Heart right ventricle (tissue), 16 donors: Measurements from ENCODE around the gene SNRK. TPM values are rescaled to one million over a fixed set of nuclear protein-coding genes. Genes with fewer than 3 reads are reported as not detected.

Source experiments
- ATAC-seq, 8 donors: fragments of 200-7000 bp; cut with Tn5 transposase; one replicate each; pipeline ENCODE4 v1.9.1; 2020; ENCODE audit warnings: mild to moderate bottlenecking in 8 of 8, moderate library complexity in 8 of 8, moderate number of reproducible peaks in 1 of 8
- DNase-seq, 2 donors: peaks; one replicate each; pipeline ENCODE4 v3.0.0-alpha.2; 2020
- H3K27ac ChIP-seq, 10 donors: fragments of 200-600 bp; sonication (generic) in 2 of 10; one replicate each; pipeline versions ENCODE4 v1.5.0 to v1.8.0; 2020 to 2022; ENCODE audit warnings: mild to moderate bottlenecking in 3 of 10
- H3K27me3 ChIP-seq, 7 donors: fragments of 200-600 bp; one replicate each; pipeline ENCODE4 v1.8.0; 2021 to 2022; ENCODE audit warnings: mild to moderate bottlenecking in 2 of 7
- H3K36me3 ChIP-seq, 9 donors: fragments of 200-600 bp; sonication (generic) in 1 of 9; one replicate each; pipeline versions ENCODE4 v1.5.0 to v1.8.0; 2020 to 2022; ENCODE audit warnings: mild to moderate bottlenecking in 2 of 9
- H3K4me1 ChIP-seq, 9 donors: fragments of 200-600 bp; sonication (generic) in 1 of 9; one replicate each; pipeline versions ENCODE4 v1.5.0 to v1.8.0; 2020 to 2022; ENCODE audit warnings: mild to moderate bottlenecking in 4 of 9
- H3K4me3 ChIP-seq, 10 donors: fragments of 200-600 bp; sonication (generic) in 2 of 10; one replicate each; pipeline versions ENCODE4 v1.5.0 to v1.8.0; 2020 to 2022; ENCODE audit warnings: mild to moderate bottlenecking in 7 of 10, moderate library complexity in 2 of 10
- H3K9me3 ChIP-seq, 11 donors: fragments of 200-600 bp in 10 of 11; sonication (generic) in 2 of 11; one replicate each; pipeline versions ENCODE4 v1.5.0 to v1.8.0; 2013 to 2022; ENCODE audit warnings: mild to moderate bottlenecking in 2 of 11, control low read depth in 1 of 11, moderate library complexity in 1 of 11
- WGBS, 2 donors: extraction: QIAGEN DNeasy Blood & Tissue Kit; methylation state at CpG; one replicate each; pipeline ENCODE4 v1.1.7; 2013; ENCODE audit warnings: inconsistent platforms in 1 of 2; 5-methylcytosine and 5-hydroxymethylcytosine counted together
- intact Hi-C, 10 donors: fragments of 100-400 bp; cut with DNase I; formaldehyde crosslinking; loops; one replicate each; pipeline versions ENCODE4 v1.11.1 to v1.14.2; 2022
- polyA plus RNA-seq, 2 donors: library from polyadenylated mRNA; stranded (reverse); fragments of 200-250 nt; gene quantifications; one replicate each; pipeline ENCODE4 v1.2.3, GENCODE V29; 2013
- total RNA-seq, 10 donors: library from RNA; stranded (reverse); fragmentation: NEBNext Ultra II Directional in 3 of 10; extraction: Animal tissue kit (Norgen Biotek cat#: 25700) in 3 of 10; gene quantifications; one replicate each; pipeline versions ENCODE4 v1.2.1 to v1.2.4, GENCODE V29; 2021 to 2023
- TF ChIP-seq, protein P1 (sequence below), 9 donors: fragments of 200-600 bp; sonication (generic) in 2 of 9; IDR thresholded peaks; one replicate each; pipeline versions ENCODE4 v1.5.0 to v1.8.0; 2021 to 2022; ENCODE audit warnings: antibody characterized with exemption in 9 of 9, mild to moderate bottlenecking in 5 of 9, moderate library complexity in 1 of 9
- donor health status: Arrhythmogenic right ventricular cardiomyopathy.
- donor health status: ischemic (EF 13 %, LVEDD 7.1; RV severe dilation, severe dysfunction).
- donor health status: healthy with polysubstance abuse.
- donor health status: DM: no; HTN: yes; CAD: no.
- donor health status: DM: no; HTN: no; CAD: no.
- donor health status: ischemic (EF 25% LVEDD 6.9; RV normal size, moderate dysfunction).
- donor health status: ischemic (EF 25% LVEDD 5.7; RV mildly dilated, moderate dysfunction).
- donor health status: healthy.
- donor health status: DM: yes; HTN: yes; CAD: no.
- donor health status: Ischemic cardiomyopathy.
- donor health status: ischemic (EF 35%, LVEDD 5.7; RV mildly dilated, moderate dysfunction).
- donor health status: nonischemic (EF 11% LVEDD 7.7; RV severe dilation, severe dysfunction).
- donor health status: DM: yes; HTN: yes; CAD: no.
- donor health status: PGD.
- donor health status: ischemic (EF 29% LVEDD 5.4; RV normal size, mild dysfunction).
- donor health status: nonischemic (EF 23%, LVEDD 6.1; RV moderate dilation, normal function).

The SNRK gene
- total and polyA plus RNA-seq, 12 donors: 11.4 to 51.9 (median 27.8) TPM

- Histone ChIP-seq H3K27me3 (no peaks in the 10 kb centered on the region), H3K27ac (no peak overlapping the region), H3K36me3 (peaks cover 0 to 100% (median 79%) of the 10 kb centered on the region in 9 donors), H3K4me3 (no peak overlapping the region), H3K4me1 (peaks cover 0 to 26% (median 9%) of the 10 kb centered on the region in 9 donors), H3K9me3 (peaks cover 0 to 51% (median 38%) of the 10 kb centered on the region in 11 donors)
- TF ChIP-seq, protein P1, sequence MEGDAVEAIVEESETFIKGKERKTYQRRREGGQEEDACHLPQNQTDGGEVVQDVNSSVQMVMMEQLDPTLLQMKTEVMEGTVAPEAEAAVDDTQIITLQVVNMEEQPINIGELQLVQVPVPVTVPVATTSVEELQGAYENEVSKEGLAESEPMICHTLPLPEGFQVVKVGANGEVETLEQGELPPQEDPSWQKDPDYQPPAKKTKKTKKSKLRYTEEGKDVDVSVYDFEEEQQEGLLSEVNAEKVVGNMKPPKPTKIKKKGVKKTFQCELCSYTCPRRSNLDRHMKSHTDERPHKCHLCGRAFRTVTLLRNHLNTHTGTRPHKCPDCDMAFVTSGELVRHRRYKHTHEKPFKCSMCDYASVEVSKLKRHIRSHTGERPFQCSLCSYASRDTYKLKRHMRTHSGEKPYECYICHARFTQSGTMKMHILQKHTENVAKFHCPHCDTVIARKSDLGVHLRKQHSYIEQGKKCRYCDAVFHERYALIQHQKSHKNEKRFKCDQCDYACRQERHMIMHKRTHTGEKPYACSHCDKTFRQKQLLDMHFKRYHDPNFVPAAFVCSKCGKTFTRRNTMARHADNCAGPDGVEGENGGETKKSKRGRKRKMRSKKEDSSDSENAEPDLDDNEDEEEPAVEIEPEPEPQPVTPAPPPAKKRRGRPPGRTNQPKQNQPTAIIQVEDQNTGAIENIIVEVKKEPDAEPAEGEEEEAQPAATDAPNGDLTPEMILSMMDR (IDR thresholded peaks at IDR 0.05): no peak
- 93 to 95% methylated on average over 2 of the region's 2 CpGs for WGBS, 2 donors
- DNase-seq: no peak
- ATAC-seq: no peak
- intact Hi-C loops: loop anchor here in 1 of 10 donors (5.0 kb wide), 1 partner anchor 46 kb away; no protein-coding TSS in a partner anchor
Observed at GRCh38 chr3:43338295-43338694, 52.0 kb downstream of the SNRK start.

DNA sequence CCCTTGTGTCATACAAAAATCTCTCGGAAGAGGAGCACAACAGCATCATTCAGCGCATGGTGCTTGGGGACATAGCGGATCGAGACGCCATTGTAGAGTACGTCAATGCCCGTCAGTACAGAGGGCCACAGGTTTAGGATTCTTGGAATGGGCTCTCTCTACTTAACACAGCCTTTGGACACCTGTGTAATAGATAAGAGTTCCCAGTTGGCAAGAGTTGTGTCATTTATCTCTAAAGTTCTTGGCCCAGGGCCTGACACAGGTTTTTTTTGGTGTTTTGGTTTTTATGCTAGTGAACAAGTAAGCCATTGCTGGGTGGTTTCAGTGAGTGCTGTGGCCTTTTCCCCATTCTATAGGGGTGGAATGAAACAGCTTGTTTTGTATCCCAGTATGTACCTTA is 54.1 kb downstream of the SNRK start:
- Histone ChIP-seq H3K36me3 (peaks cover 0 to 100% (median 86%) of the 10 kb centered on the region in 9 donors), H3K4me3 (no peak overlapping the region), H3K27ac (no peak overlapping the region), H3K27me3 (no peaks in the 10 kb centered on the region), H3K9me3 (peaks cover 0 to 42% (median 35%) of the 10 kb centered on the region in 11 donors), H3K4me1 (peaks cover 0 to 47% (median 20%) of the 10 kb centered on the region in 9 donors)
- ATAC-seq (no peak), DNase-seq (no peak)
- WGBS, 2 donors: 82 to 84% methylated on average over 7 of the region's 7 CpGs
- intact Hi-C loops: no loop called here
- TF ChIP-seq, protein P1 (IDR thresholded peaks at IDR 0.05): no peak

DNA sequence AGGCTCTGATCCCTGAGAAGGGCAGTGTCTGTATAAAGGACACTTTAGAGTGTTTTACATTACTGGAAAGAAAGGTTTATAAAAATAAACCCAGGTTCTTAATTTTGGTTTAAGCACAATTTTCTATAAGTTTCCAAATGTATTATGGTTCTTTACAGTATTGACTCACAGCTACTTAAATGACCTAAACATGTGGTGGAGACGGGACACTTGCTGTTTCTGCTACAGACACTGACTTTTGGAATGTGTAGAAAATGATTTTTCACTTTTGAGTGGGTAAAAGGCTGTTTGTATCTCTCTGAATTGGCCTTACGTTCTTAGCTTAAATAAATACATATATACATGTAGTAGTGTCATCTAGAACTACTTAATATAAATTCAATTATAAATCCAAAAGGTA is 55.4 kb downstream of the SNRK start:
- intact Hi-C loops: no loop called here
- H3K9me3 ChIP-seq: peaks cover 0 to 28% (median 23%) of the 10 kb centered on the region in 11 donors
- 89 to 90% methylated on average over 2 of the region's 2 CpGs for WGBS, 2 donors
- H3K36me3 ChIP-seq: peaks cover 0 to 100% (median 87%) of the 10 kb centered on the region in 9 donors
- ATAC-seq: no peak
- no peak overlapping the region for H3K4me3 ChIP-seq
- DNase-seq: no peak
- TF ChIP-seq, protein P1 (IDR thresholded peaks at IDR 0.05): no peak
- H3K4me1 ChIP-seq: peaks cover 0 to 58% (median 34%) of the 10 kb centered on the region in 9 donors
- H3K27me3 ChIP-seq: no peaks in the 10 kb centered on the region
- peak overlapping the region in 2 of 10 donors; percentile 10 to 26 for H3K27ac ChIP-seq

- ATAC-seq (no peak), DNase-seq (no peak)
- Histone ChIP-seq H3K4me1 (peaks cover 0 to 58% (median 37%) of the 10 kb centered on the region in 9 donors), H3K36me3 (peaks cover 0 to 100% (median 87%) of the 10 kb centered on the region in 9 donors), H3K4me3 (no peak overlapping the region), H3K9me3 (peaks cover 0 to 14% (median 11%) of the 10 kb centered on the region in 11 donors), H3K27me3 (no peaks in the 10 kb centered on the region), H3K27ac (peak overlapping the region in 1 of 10 donors; percentile 27)
- 70 to 76% methylated on average over 4 of the region's 4 CpGs for WGBS, 2 donors
- TF ChIP-seq, protein P1 (IDR thresholded peaks at IDR 0.05): no peak
- intact Hi-C loops: no loop called here
Observed at GRCh38 chr3:43343185-43343584, 56.8 kb downstream of the SNRK start.
